ENCODE results near the gene C1orf198. TPM values are rescaled to one million over a fixed set of nuclear protein-coding genes. Genes with fewer than 3 reads are reported as not detected.

C1orf198 gene
- total RNA-seq, 1 donor from 2014 or later, result 7.1 TPM

- H3K36me3 ChIP-seq (ENCODE audit: control insufficient read depth, insufficient read depth, low read length), result peaks cover 3% of the 10 kb centered on the region
- no peak for DNase-seq (ENCODE audit: low read depth)
- H3K4me3 ChIP-seq (ENCODE audit: low read depth, low read length), result no peak overlapping the region
- H3K27me3 ChIP-seq (ENCODE audit: control insufficient read depth, insufficient read depth, low read length), result no peaks in the 10 kb centered on the region
- TF ChIP-seq CTCF (IDR thresholded peaks at IDR 0.05; ENCODE audit: insufficient read depth, low read length, severe bottlenecking), result no peak
- FAIRE-seq, result no peak
Observed at GRCh38 chr1:230905733-230906132, 37.4 kb upstream of the C1orf198 start.

GRCh38 chr1:230902349-230902923 lies 34.1 kb upstream of the C1orf198 start:
- H3K36me3 ChIP-seq (ENCODE audit: control insufficient read depth, insufficient read depth, low read length), result no peaks in the 10 kb centered on the region
- no peak for TF ChIP-seq CTCF (IDR thresholded peaks at IDR 0.05; ENCODE audit: insufficient read depth, low read length, severe bottlenecking)
- FAIRE-seq (no peak), DNase-seq (ENCODE audit: low read depth) (no peak)
- no peak overlapping the region for H3K4me3 ChIP-seq (ENCODE audit: low read depth, low read length)
- H3K27me3 ChIP-seq (ENCODE audit: control insufficient read depth, insufficient read depth, low read length), result no peaks in the 10 kb centered on the region

GRCh38 chr1:230901671-230902070 lies 33.4 kb upstream of the C1orf198 start:
- DNase-seq (ENCODE audit: low read depth), result no peak
- H3K4me3 ChIP-seq (ENCODE audit: low read depth, low read length), result no peak overlapping the region

GRCh38 chr1:230900984-230901383 lies 32.7 kb upstream of the C1orf198 start:
- FAIRE-seq (no peak), DNase-seq (ENCODE audit: low read depth) (no peak)
- Histone ChIP-seq H3K36me3 (ENCODE audit: control insufficient read depth, insufficient read depth, low read length) (no peaks in the 10 kb centered on the region), H3K4me3 (ENCODE audit: low read depth, low read length) (no peak overlapping the region), H3K27me3 (ENCODE audit: control insufficient read depth, insufficient read depth, low read length) (no peaks in the 10 kb centered on the region)
- TF ChIP-seq CTCF (IDR thresholded peaks at IDR 0.05; ENCODE audit: insufficient read depth, low read length, severe bottlenecking), result no peak

More at GRCh38 chr1:230901671-230902070, 33.4 kb upstream of the C1orf198 start:
- no peaks in the 10 kb centered on the region for H3K36me3 ChIP-seq (ENCODE audit: control insufficient read depth, insufficient read depth, low read length)
- FAIRE-seq, result no peak
- TF ChIP-seq CTCF (IDR thresholded peaks at IDR 0.05; ENCODE audit: insufficient read depth, low read length, severe bottlenecking), result no peak
- H3K27me3 ChIP-seq (ENCODE audit: control insufficient read depth, insufficient read depth, low read length), result no peaks in the 10 kb centered on the region

GRCh38 chr1:230899841-230900251 lies 31.5 kb upstream of the C1orf198 start:
- FAIRE-seq, result no peak
- no peak for DNase-seq (ENCODE audit: low read depth)
- Histone ChIP-seq H3K27me3 (ENCODE audit: control insufficient read depth, insufficient read depth, low read length) (no peaks in the 10 kb centered on the region), H3K36me3 (ENCODE audit: control insufficient read depth, insufficient read depth, low read length) (no peaks in the 10 kb centered on the region), H3K4me3 (ENCODE audit: low read depth, low read length) (no peak overlapping the region)
- TF ChIP-seq CTCF (IDR thresholded peaks at IDR 0.05; ENCODE audit: insufficient read depth, low read length, severe bottlenecking), result no peak

GRCh38 chr1:230898748-230899147 lies 30.4 kb upstream of the C1orf198 start:
- no peak for FAIRE-seq
- no peak for TF ChIP-seq CTCF (IDR thresholded peaks at IDR 0.05; ENCODE audit: insufficient read depth, low read length, severe bottlenecking)
- Histone ChIP-seq H3K4me3 (ENCODE audit: low read depth, low read length) (no peak overlapping the region), H3K27me3 (ENCODE audit: control insufficient read depth, insufficient read depth, low read length) (no peaks in the 10 kb centered on the region), H3K36me3 (ENCODE audit: control insufficient read depth, insufficient read depth, low read length) (no peaks in the 10 kb centered on the region)
- DNase-seq (ENCODE audit: low read depth), result no peak

Measured in bronchial epithelial cell (primary cell).